ENCODE data around the gene ATR.

The ATR gene

DNA sequence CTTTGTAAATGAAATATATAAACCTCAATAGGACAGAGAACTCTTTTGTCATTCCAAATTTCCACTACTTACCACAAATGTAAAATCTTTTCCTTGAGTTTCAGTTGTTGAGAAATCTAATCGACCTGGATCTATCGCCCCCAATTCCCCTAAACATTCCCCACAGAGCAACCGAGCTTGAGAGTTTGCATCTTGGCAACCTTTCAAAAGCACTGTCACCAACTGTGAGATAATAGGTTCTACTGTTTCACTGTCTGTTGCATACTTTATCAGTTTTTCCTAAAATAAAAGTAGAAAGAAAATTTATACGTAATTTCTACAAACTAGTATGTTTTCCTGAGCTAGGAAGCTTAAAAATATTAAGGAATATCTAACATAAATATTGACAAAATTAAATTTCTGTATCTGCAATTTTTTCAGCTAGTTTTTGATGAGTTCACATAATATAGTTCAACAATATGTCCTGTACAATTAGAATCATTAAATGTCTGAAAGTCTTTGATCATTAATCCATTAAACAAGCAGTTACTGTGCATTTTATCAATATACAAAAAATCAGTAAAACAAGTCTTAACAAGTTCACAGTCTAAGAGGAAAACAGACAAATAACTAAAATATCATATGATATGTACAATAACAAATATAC lies 54.5 kb downstream of the ATR start:
- no peak for DNase-seq (ENCODE audit: low read depth)

DNA sequence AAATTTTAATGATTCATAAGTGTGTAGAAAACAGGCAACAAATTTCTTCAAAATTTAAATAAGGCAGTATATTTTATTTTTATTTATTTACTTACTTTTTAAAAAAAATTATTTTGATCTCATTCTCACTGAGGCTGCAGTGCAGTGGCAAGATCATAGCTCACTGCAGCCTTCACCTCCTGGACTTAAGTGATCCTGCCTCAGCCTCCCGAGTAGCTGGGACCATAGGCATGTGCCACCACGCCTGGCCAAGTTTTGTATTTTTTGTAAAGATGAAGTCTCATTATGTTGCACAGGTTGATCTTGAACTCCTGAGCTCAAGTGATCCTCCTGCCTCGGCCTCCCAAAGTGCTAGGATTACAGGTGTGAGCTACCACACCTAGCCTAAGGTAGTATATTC lies 69.5 kb downstream of the ATR start:
- DNase-seq (ENCODE audit: low read depth), result no peak

DNA sequence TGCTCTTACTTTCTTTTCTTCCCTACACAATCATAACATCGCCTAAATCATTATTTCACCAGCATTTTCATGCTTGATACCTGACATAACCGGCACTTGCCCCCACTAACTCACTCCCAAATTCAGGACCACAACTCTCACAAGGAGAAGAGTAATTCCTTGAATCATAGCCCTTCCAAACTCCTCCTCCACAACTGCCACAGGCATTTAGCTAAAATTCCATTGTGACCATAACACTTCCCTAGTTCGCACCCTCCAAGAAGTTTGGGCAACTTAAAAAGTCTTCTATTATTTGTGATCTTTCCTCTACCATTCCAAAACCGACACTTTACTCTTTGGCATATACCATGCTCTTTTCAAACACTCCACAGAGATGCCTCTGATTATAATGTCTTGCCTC lies 71.3 kb downstream of the ATR start:
- DNase-seq (ENCODE audit: low read depth), result no peak

DNA sequence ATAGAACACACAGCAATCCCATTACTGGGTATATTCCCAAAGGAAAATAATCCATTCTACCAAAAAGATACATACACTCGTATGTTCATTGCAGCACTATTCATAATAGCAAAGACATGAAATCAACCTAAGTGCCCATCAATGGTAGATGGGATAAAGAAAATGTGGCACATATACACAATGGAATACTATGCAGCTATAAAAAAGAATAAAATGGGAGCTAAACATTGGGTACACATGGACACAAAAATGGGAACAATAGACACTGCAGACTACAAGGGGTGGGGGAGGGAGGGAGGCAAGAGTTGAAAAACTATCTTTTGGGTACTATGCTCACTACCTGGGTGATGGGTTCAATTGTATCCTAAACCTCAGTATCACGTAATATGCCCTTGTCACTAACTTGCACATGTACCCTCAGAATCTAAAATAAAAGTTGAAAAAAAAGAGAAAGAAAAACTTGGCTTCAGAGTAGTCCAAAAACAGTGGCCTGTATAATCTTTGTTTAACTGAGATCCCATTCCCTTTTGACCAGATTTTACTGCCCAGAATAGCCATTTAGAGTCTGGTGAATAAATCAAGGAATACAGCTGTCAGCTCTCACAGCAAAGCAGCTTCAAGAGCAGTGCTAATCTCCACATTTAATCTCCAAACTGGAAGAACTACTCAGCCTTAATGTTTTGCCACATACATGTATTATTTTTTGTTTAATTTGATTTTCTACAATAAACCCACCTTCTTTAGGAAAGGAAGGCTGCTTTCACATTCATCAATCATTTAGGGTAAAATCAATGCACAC lies 76.1 kb downstream of the ATR start:
- DNase-seq (ENCODE audit: low read depth), result no peak

DNA sequence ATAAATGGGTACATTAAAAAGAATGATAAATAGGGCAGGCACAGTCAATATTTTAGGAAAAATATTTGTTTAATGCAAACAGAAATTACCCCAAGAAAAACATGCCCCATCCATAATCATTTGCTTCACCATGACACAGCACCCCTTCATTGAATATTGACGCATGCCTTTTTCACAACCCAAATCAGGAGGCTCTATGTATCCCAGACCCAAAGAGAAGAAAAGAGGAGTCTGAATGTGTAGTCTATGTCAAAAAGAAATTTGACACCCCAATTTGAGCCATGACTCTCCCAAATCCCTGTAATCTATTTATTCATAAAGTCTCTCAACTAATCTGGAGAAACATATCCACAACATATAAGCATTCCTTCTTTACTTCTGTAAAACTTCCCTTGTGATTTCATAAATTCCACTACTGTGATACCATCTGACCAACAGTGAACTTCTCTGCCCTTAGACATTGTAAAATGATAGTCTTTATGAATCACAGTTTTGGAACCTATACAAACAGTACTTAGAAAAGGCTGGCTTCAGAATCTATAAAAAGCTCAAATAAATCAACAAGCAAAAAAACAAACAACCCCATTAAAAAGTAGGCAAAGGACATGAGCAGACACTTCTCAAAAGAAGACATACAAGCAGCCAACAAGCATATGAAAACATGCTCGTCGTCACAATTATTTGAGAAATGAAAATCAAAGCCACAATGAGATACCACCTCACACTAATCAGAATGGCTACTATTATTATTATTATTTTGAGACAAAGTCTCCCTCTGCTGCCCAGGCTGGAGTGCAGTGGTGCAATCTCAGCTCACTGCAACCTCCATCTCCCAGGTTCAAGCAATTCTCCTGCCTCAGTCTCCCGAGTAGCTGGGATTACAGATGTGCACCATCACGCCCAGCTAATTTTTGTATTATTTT lies 77.3 kb downstream of the ATR start:
- no peak for DNase-seq (ENCODE audit: low read depth)

DNA sequence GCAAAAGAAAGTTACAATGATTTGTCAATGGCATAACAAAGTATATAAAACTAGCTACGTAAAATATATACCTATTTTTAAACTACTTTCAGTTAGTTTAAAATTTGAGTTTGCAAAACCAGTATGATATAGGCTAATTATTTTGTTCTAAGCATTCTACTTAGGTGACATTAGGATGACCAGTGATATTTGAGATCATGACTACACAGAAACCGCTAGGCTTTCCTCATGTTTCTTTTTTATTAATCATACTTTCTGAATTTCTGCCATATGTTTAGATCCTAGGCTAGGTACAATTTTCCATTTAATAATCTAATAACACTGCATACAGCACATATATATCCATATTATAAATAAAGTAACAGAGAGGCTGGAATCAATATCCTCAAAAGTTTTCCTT lies 78.3 kb downstream of the ATR start:
- no peak for DNase-seq (ENCODE audit: low read depth)

DNA sequence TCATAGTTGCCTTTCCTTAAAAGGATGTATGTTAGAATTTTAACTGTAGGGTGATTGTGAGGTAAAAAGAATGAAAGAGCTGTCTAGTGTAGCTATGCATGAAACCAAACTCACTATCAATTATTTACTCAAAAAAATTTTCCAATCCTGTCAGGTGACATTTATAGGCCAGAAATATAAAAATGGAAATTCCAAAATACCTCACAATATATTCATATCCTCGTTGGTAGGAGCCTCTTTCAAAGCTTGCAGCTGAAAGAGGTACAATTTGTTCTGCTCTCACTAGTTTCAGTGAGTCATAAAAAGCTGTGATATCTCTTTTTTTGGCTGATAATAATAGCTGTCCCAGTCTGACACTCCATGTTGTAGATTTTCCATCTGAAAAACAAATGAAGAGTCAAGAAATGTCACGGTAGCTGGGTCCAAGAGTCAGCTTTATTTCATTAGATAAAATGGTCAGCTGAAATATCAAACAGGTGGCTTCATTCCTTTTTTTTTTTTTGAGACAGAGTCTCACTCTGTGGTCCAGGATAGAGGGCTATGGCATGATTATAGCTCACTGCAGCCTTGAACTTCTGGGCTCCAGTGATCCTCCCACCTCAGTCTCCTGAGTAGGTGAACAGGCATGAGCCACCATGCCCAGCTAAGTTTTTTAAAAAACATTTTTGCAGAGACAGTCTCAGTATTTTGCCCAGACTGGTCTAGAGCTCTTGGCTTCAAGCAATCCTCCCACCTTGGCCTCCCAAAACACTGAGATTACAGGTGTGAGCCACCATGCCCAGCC lies 79.9 kb downstream of the ATR start:
- no peak for DNase-seq (ENCODE audit: low read depth)

DNA sequence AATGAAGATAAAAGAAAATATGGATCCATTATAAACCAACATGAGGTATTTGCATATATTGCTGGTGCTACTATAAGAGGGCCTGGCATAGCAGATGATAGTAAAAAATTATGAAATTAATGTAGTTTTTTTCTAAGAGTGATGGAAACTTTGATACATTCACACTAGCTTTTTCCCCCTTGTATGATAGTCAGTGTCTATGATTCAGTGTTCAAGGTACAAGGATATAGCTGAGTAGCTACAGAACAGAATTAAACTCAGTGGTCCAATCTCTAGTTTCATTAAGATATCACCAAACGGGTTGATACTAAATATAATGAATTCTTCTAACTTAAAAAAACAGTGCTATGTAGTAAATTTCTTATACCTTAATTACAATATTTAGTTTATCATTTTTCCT lies 80.8 kb downstream of the ATR start:
- no peak for DNase-seq (ENCODE audit: low read depth)

DNA sequence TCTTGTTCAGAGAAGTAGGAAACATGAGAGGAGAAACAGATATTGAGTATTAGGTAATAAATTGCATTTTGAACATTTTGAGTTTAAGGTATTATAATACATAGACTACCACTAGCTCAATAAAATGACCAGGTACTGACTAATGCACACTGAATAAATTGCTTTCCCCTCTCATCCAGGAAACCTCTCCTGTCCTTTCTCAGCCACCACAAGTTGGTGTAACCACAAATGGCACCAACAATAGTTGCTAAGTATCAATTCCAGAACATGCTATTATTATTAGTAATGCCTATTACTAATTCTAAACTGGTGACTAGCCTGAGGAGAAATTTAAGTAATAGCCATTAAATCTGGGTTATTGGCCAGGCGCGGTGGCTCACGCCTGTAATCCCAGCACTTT lies 83.4 kb downstream of the ATR start:
- DNase-seq (ENCODE audit: low read depth), result no peak

DNA sequence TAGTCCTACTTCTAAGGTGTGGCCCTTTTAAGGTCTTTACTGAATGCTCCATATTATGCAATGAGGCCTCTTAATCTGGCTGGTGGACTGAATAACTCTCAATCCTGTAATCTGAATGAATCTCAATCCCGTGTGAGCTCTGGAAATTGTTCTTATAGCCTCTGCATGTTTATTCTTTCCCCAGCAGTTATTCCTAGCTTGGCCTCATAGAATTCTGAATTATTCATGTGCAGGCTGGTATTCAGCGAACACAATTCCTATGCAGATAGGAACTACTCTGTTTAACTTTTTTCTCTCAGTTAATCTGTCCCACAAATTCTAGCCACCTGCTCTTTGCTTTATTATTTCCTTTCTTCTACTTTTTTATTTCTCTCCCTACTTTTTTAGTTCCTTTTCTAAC lies 86.3 kb downstream of the ATR start:
- DNase-seq (ENCODE audit: low read depth), result no peak

DNA sequence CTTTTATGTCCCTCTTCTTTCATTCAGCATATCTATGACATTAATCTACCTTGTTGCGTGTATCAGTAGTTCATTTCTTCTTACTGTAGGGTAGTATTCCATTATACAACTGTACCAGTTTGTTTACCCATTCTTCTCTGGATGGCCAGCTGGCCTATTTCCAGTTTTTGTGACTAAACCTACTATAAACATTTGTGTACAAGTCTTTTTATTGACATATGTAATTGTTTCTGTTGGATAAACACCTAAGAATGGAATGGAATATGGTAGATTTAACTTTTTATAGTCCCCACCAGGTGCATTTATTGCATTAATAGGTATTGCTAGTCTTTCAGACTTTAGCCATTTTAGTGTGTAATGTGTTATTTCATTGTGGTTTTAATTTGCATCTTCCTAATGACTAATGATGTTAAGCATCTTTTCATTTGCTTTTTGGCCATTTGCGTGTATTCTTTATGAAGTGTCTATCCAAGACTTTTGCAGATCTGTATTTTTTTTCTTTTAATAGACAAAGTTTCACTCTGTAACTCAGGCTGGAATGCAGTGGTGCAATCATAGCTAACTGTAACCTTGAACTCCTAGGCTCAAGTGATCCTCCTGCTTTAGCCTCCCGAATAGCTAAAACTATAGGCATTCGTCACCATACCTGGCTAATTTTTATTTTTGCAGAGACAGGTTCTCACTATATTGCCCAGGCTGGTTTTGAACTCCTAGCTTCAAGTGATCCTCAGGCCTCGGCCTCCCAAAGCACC lies 88.8 kb downstream of the ATR start:
- DNase-seq (ENCODE audit: low read depth), result no peak

DNA sequence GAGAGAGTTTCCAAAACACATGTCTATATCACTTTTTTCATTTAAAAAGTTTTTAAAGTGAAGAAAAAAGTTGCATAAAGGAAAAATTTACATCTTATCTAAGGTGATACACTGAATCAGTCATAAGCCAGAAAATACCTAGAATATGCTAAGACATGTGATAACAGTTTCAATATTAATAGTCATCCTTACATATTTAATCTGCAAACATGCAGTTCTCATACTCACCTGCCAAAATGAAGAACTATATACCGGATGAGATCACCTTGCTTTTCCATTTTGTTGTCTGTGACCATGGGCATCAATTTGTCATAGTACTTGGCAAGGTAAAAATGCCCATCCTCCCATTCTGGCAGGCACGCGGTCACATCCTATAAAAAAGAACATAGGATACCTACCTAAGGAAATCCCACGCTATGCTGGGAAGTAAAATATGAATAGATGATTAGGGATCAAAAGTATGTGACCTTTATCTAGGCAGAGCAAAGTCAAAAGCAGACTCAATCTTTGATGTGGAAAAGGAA lies 93.6 kb downstream of the ATR start:
- DNase-seq (ENCODE audit: low read depth), result no peak

DNA sequence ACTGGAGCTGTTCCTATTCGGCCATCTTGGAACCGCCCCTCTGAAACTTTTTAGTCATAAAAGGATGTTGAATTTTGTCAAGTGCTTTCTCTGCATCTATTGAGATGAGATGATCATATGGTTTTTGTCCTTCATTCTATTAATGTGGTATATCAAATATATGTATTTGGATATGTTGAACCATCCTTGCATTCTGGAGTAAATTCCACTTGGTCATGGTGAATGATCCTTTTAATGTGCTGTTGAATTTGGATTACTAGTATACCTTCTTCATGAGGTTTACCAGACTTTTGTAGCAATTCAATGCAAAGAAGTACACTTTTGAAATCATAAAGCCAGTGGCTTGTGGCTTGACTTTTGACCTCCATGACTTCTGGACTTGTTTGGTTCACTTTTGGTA lies 97.3 kb downstream of the ATR start:
- no peak for DNase-seq (ENCODE audit: low read depth)

DNA sequence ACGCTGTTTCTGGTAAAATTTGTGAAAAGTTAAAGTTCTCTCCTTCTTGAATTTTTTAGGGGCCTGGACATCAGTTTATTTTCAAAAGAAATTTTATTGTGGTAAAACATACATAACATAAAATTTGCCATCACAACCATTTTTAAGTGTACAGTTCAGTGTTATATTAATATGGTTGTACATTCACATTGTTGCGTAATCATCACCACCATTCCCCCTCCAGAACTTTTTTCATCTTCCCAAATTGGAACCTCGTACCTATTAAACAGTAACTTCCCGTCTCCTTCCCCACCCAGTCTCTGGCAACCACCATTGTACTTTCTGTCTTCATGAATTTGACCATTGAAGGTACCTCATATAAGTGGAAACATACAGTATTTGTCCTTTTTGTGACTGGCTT lies 107.7 kb downstream of the ATR start:
- no peak for DNase-seq (ENCODE audit: low read depth)

DNA sequence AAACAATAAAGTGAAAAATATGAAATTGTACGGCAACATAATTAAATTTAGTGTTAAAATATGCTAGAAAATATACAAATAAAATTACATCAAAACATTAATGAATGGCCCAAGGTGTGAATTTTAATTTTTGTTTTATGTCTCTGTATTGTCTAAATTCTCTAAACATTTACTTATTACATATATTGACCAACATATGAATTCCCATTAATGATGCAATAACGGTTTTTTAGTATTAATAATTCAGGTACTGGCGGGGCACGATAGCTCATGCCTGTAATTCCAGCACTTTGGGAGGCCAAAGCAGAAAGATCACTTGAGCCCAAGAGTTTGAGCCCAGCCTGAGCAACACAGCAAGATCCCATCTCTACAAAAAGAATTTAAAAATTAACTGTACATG lies 110.1 kb downstream of the ATR start:
- no peak for DNase-seq (ENCODE audit: low read depth)

DNA sequence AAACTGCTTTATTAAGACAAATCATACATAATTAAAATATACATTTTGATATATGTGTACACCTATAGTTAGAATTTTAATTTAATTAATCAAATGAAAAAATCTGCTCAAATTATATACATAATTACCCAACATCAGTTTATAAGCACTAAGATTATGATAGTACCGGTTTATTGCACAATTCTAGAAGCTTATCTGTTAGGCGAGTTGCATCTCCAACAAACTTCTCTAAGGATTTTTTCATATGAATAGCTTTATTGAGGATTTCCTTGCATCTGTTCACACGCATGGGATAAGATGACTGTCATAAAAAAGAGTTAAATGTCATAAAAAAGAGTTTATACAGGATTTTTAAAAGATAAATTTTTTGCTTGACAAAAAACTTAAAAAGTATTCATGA lies 110.8 kb downstream of the ATR start:
- no peak for DNase-seq (ENCODE audit: low read depth)

DNA sequence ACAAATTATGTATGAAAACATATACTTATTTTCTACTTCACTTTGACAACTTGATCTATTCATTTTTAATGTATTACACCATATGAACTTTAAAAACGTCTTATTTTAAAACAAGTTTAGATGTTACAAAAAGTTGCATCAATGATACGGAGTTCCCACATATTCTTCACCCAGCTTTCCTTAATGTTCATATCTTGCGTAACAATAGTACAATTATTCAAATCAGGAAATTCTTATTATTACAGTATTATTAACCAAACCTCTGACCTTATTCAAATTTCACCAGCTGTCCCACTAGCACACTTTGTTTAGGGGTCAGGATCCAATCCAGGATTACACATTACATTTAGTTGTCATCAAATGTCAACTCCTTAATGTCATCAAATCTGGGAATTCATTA lies 117.8 kb downstream of the ATR start:
- no peak for DNase-seq (ENCODE audit: low read depth)

DNA sequence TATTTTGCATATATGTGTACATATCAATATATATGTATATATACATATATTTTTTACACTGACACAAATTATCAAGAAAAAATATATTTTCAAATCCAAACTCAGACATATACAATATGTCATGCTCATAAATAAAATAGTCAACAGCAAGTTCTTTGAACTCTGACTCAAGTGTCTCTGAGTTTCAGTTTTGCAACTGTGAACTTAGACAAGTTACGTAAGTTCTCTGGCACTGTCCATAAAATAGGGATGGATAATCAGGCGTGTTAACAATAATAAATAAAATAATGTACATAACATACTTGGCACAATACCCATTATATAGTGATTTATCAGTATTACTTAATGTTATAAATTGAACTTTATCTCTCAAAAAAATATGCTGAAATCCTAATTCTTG lies 118.6 kb downstream of the ATR start:
- DNase-seq (ENCODE audit: low read depth), result no peak

DNA sequence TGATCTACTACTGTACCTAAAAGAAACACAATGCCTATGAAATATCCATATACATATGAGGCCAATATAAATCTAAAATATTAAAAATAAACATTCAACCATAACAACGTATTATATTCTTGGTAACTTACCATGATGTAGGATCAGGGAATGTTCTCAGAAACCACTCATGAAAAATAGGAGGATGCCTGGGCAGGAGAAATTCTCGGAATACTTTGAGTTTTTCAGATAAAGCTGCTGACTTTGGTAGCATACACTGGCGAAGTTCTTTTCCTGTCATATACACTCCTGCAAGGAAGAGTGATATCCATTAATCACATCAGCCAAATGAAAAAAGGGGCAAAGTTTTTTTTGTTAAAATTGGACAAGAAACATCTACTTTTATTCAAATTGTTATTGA lies 119.4 kb downstream of the ATR start:
- no peak for DNase-seq (ENCODE audit: low read depth)

DNA sequence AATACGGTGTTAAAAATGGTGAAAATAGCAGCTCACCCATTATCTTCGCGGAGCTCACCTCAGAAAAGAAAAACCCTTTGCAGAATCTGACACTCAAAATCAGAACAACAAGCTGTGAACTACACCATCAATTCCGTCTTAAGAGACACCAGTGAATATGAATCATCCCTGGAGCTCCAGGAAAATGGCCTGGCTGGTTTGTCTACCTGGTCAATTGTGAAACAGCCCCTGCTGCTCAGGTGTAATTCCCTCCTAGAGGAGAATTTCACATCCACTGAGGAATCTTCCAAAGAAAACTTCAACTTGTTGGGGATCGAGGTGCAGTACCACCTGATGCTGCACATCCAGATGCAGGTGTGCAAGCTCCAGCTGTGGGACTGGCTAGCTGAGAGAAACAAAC lies 127.7 kb downstream of the ATR start:
- no peak for DNase-seq (ENCODE audit: low read depth)

DNA sequence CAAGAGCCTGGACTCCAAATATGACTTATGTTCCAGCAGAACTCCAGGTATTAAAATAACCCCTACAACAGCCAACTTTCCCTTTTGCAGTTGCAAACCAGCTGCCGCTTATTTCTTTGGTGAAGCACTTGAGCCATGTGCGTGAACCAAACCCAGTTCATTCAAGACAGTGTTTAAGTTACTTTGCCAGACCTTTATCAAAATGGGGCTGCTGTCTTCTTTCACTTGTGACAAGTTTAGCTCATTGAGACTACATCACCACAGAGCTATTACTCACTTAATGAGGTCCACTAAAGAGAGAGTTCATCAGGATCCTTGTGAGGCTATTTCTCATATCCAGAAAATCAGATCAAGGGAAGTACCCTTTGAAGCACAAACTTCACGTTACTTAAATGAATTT lies 128.3 kb downstream of the ATR start:
- no peak for DNase-seq (ENCODE audit: low read depth)
